ENCODE results near the gene LIN7A.
"Not testable (repeated sequence)": the region's sequence is repeated elsewhere in the genome, so short reads cannot be mapped to it uniquely, and the experiment has no call there.

LIN7A gene

DNA sequence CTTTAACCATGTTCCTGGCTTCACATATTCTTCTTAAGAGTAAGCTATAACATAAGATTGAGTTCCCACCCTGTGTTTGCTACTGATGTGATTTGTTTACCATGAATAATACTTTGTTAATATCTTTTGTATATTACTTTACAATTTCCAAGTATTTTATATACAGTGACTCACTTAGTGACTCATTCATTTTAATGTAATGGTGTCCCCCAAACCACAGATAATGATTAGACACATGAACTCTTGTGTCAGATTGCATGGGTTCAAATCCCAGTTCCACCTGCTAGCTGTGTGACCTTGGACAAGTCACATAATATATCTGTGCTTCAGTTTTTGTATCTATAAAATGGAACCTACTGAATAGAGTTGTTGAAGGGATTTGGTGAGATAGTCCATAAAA, 144.9 kb downstream of the LIN7A start:
- Histone ChIP-seq H2BK5ac (ENCODE audit: low read depth, low read length, poor library complexity, severe bottlenecking) (no peak overlapping the region), H4K91ac (ENCODE audit: low read length) (no peak overlapping the region), H3K9me3 (ENCODE audit: control insufficient read depth, low read length) (no peaks in the 10 kb centered on the region), H3K27ac (ENCODE audit: low read length, poor library complexity, severe bottlenecking) (no peak overlapping the region), H4K8ac (ENCODE audit: low read length) (no peak overlapping the region), H2BK12ac (ENCODE audit: low read length in 2 of 2) (no peak overlapping the region), H2BK15ac (ENCODE audit: low read depth, poor library complexity, severe bottlenecking) (no peak overlapping the region), H2AK5ac (ENCODE audit: low read length, severe bottlenecking) (no peak overlapping the region), H3K27me3 (ENCODE audit: control insufficient read depth in 1 of 2, insufficient read depth in 1 of 2, low read length in 2 of 2) (no peaks in the 10 kb centered on the region), H3K79me1 (replicated peaks; ENCODE audit: low read length, poor library complexity, severe bottlenecking) (no peaks in the 10 kb centered on the region), H2AFZ (ENCODE audit: low read depth, low read length) (no peak overlapping the region), H3K4me1 (ENCODE audit: control insufficient read depth, insufficient read depth, low read depth, low read length) (no peaks in the 10 kb centered on the region), H3K4me3 (ENCODE audit: insufficient read depth in 1 of 2, low read depth in 1 of 2, low read length in 2 of 2) (no peak overlapping the region), H3K9ac (ENCODE audit: low read length) (no peak overlapping the region), H3K23ac (ENCODE audit: low read length in 2 of 2) (no peak overlapping the region), H3K18ac (ENCODE audit: low read depth in 1 of 2, low read length in 2 of 2) (no peak overlapping the region), H3K36me3 (ENCODE audit: control insufficient read depth in 1 of 2, insufficient read depth in 2 of 2, low read depth in 1 of 2, low read length in 2 of 2) (no peaks in the 10 kb centered on the region), H3K14ac (ENCODE audit: low read length in 2 of 2) (no peak overlapping the region), H3K4me2 (ENCODE audit: low read length, poor library complexity, severe bottlenecking) (no peak overlapping the region), H2BK120ac (ENCODE audit: low read depth, low read length) (no peak overlapping the region), H3K4ac (ENCODE audit: low read depth in 1 of 2, low read length in 2 of 2) (no peak overlapping the region)
- no peak for DNase-seq

DNA sequence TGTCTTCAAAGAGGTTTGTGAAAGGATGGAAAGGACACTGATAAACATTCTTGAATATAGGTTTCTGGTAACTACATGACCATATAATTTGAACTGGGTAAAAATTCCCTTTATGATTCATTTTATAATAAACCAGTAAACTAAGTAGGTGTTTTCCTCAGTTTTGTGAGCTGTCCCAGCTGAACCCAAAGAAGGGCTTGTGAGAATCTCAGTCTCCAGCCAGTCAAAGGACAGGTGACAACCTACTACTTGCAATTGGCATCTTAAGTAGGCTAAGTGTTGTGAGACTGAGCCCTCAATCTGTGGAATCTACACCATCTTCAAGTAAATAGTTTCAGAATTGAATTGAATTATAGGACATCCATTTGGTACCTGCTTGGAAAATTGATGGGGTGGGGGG, 145.9 kb downstream of the LIN7A start:
- H3K4me2 ChIP-seq (ENCODE audit: low read length, poor library complexity, severe bottlenecking) = no peak overlapping the region
- no peak overlapping the region for H2BK15ac ChIP-seq (ENCODE audit: low read depth, poor library complexity, severe bottlenecking)
- H3K18ac ChIP-seq (ENCODE audit: low read depth in 1 of 2, low read length in 2 of 2) = no peak overlapping the region
- DNase-seq = no peak
- no peak overlapping the region for H2AFZ ChIP-seq (ENCODE audit: low read depth, low read length)
- no peak overlapping the region for H3K23ac ChIP-seq (ENCODE audit: low read length in 2 of 2)
- no peaks in the 10 kb centered on the region for H3K27me3 ChIP-seq (ENCODE audit: control insufficient read depth in 1 of 2, insufficient read depth in 1 of 2, low read length in 2 of 2)
- H2BK120ac ChIP-seq (ENCODE audit: low read depth, low read length) = no peak overlapping the region
- no peak overlapping the region for H3K27ac ChIP-seq (ENCODE audit: low read length, poor library complexity, severe bottlenecking)
- no peak overlapping the region for H3K4me3 ChIP-seq (ENCODE audit: insufficient read depth in 1 of 2, low read depth in 1 of 2, low read length in 2 of 2)
- H3K4ac ChIP-seq (ENCODE audit: low read depth in 1 of 2, low read length in 2 of 2) = no peak overlapping the region
- no peak overlapping the region for H2BK12ac ChIP-seq (ENCODE audit: low read length in 2 of 2)
- H2AK5ac ChIP-seq (ENCODE audit: low read length, severe bottlenecking) = no peak overlapping the region
- H3K9me3 ChIP-seq (ENCODE audit: control insufficient read depth, low read length) = no peaks in the 10 kb centered on the region
- no peaks in the 10 kb centered on the region for H3K36me3 ChIP-seq (ENCODE audit: control insufficient read depth in 1 of 2, insufficient read depth in 2 of 2, low read depth in 1 of 2, low read length in 2 of 2)
- H3K9ac ChIP-seq (ENCODE audit: low read length) = no peak overlapping the region
- H4K8ac ChIP-seq (ENCODE audit: low read length) = no peak overlapping the region
- no peaks in the 10 kb centered on the region for H3K4me1 ChIP-seq (ENCODE audit: control insufficient read depth, insufficient read depth, low read depth, low read length)
- H3K79me1 ChIP-seq (replicated peaks; ENCODE audit: low read length, poor library complexity, severe bottlenecking) = no peaks in the 10 kb centered on the region
- no peak overlapping the region for H4K91ac ChIP-seq (ENCODE audit: low read length)
- no peak overlapping the region for H2BK5ac ChIP-seq (ENCODE audit: low read depth, low read length, poor library complexity, severe bottlenecking)
- no peak overlapping the region for H3K14ac ChIP-seq (ENCODE audit: low read length in 2 of 2)

DNA sequence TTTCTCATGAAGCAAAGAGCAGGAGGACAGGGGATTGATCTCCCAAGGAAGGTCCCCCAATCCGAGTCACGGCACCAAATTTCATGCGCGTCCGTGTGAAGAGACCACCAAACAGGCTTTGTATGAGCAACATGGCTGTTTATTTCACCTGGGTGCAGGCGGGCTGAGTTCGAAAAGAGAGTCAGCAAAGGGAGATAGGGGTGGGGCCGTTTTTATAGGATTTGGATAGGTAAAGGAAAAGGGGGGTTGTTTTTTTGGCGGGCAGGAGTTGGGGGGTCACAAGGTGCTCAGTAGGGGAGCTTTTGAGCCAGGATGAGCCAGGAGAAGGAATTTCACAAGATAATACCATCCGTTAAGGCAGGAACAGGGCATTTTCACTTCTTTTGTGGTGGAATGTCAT, 149.3 kb downstream of the LIN7A start:
- H2AFZ ChIP-seq (ENCODE audit: low read depth, low read length); H3K36me3 ChIP-seq (ENCODE audit: control insufficient read depth in 1 of 2, insufficient read depth in 2 of 2, low read depth in 1 of 2, low read length in 2 of 2); H3K18ac ChIP-seq (ENCODE audit: low read depth in 1 of 2, low read length in 2 of 2); H3K4me3 ChIP-seq (ENCODE audit: insufficient read depth in 1 of 2, low read depth in 1 of 2, low read length in 2 of 2); H3K9me3 ChIP-seq (ENCODE audit: control insufficient read depth, low read length); H3K27ac ChIP-seq (ENCODE audit: low read length, poor library complexity, severe bottlenecking); H2AK5ac ChIP-seq (ENCODE audit: low read length, severe bottlenecking); H3K9ac ChIP-seq (ENCODE audit: low read length); H2BK12ac ChIP-seq (ENCODE audit: low read length in 2 of 2); H3K79me1 ChIP-seq (replicated peaks; ENCODE audit: low read length, poor library complexity, severe bottlenecking); H3K4me2 ChIP-seq (ENCODE audit: low read length, poor library complexity, severe bottlenecking); H2BK5ac ChIP-seq (ENCODE audit: low read depth, low read length, poor library complexity, severe bottlenecking); DNase-seq; H2BK15ac ChIP-seq (ENCODE audit: low read depth, poor library complexity, severe bottlenecking); H3K27me3 ChIP-seq (ENCODE audit: control insufficient read depth in 1 of 2, insufficient read depth in 1 of 2, low read length in 2 of 2); H3K4me1 ChIP-seq (ENCODE audit: control insufficient read depth, insufficient read depth, low read depth, low read length); H2BK120ac ChIP-seq (ENCODE audit: low read depth, low read length); H3K14ac ChIP-seq (ENCODE audit: low read length in 2 of 2); H3K4ac ChIP-seq (ENCODE audit: low read depth in 1 of 2, low read length in 2 of 2); H4K8ac ChIP-seq (ENCODE audit: low read length); H3K23ac ChIP-seq (ENCODE audit: low read length in 2 of 2); H4K91ac ChIP-seq (ENCODE audit: low read length): not testable (repeated sequence)
- 95% methylated on average over 10 of the region's 10 CpGs for WGBS

DNA sequence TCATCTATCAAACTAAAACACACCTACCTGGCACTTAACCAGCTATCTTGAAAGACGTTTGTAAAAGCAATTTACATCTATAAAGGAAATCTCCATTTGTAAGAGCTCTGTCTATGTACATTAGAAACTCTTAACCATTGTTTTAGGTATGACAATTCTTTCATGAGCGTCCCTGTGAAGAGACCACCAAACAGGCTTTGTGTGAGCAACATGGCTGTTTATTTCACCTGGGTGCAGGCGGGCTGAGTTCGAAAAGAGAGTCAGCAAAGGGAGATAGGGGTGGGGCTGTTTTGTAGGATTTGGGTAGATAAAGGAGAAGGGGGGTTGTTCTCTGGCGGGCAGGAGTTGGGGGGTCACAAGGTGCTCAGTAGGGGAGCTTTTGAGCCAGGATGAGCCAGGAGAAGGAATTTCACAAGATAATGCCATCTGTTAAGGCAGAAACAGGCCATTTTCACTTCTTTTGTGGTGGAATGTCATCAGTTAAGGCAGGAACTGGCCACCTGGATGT, 154.7 kb downstream of the LIN7A start:
- H3K4me2 ChIP-seq (ENCODE audit: low read length, poor library complexity, severe bottlenecking); H3K4me3 ChIP-seq (ENCODE audit: insufficient read depth in 1 of 2, low read depth in 1 of 2, low read length in 2 of 2); H4K8ac ChIP-seq (ENCODE audit: low read length); H2AK5ac ChIP-seq (ENCODE audit: low read length, severe bottlenecking); H3K18ac ChIP-seq (ENCODE audit: low read depth in 1 of 2, low read length in 2 of 2); H4K91ac ChIP-seq (ENCODE audit: low read length); H2BK12ac ChIP-seq (ENCODE audit: low read length in 2 of 2); H3K36me3 ChIP-seq (ENCODE audit: control insufficient read depth in 1 of 2, insufficient read depth in 2 of 2, low read depth in 1 of 2, low read length in 2 of 2); H2AFZ ChIP-seq (ENCODE audit: low read depth, low read length); H3K79me1 ChIP-seq (replicated peaks; ENCODE audit: low read length, poor library complexity, severe bottlenecking); H3K4ac ChIP-seq (ENCODE audit: low read depth in 1 of 2, low read length in 2 of 2); H2BK15ac ChIP-seq (ENCODE audit: low read depth, poor library complexity, severe bottlenecking); H3K23ac ChIP-seq (ENCODE audit: low read length in 2 of 2); H2BK120ac ChIP-seq (ENCODE audit: low read depth, low read length); H3K9ac ChIP-seq (ENCODE audit: low read length); H3K4me1 ChIP-seq (ENCODE audit: control insufficient read depth, insufficient read depth, low read depth, low read length); DNase-seq; H2BK5ac ChIP-seq (ENCODE audit: low read depth, low read length, poor library complexity, severe bottlenecking); H3K27ac ChIP-seq (ENCODE audit: low read length, poor library complexity, severe bottlenecking); H3K14ac ChIP-seq (ENCODE audit: low read length in 2 of 2); H3K27me3 ChIP-seq (ENCODE audit: control insufficient read depth in 1 of 2, insufficient read depth in 1 of 2, low read length in 2 of 2); H3K9me3 ChIP-seq (ENCODE audit: control insufficient read depth, low read length): not testable (repeated sequence)
- 69% methylated on average over 4 of the region's 5 CpGs for WGBS

Measured in mesenchymal stem cell (in vitro differentiated cells and primary cell).